Keratinocyte (primary cell): ENCODE results near the gene MICAL2. TPM values are rescaled to one million over a fixed set of nuclear protein-coding genes. Genes with fewer than 3 reads are reported as not detected.

Source experiments
- DNase-seq: peaks from one replicate; pipeline ENCODE4 v3.0.0-alpha.2; 2011; ENCODE audit warnings: low read depth, missing footprints, low spot score
- FAIRE-seq: peaks from 2 replicates; lab custom pipeline; 2011; peaks lifted over from hg19 to GRCh38; lab: Jason Lieb, UNC
- H2AFZ ChIP-seq: 2 replicates; pipeline ENCODE4 v1.6.0; 2012; ENCODE audit warnings: low read length, control low read depth, inconsistent platforms; ENCODE audit not compliant: control insufficient read depth
- H3K27ac ChIP-seq: 2 replicates; pipeline ENCODE4 v1.5.1; 2011; ENCODE audit warnings: low read length; ENCODE audit not compliant: control insufficient read depth, insufficient read depth
- H3K27me3 ChIP-seq: 3 replicates; pipeline ENCODE4 v1.6.0; 2011; ENCODE audit warnings: low read length; ENCODE audit not compliant: control insufficient read depth, insufficient read depth; ENCODE audit errors: extremely low read depth
- H3K36me3 ChIP-seq, 2 experiments: 2 replicates in 1 of 2; 3 replicates in 1 of 2; pipeline ENCODE4 v1.5.1; 2011; ENCODE audit warnings: low read length in 2 of 2, mild to moderate bottlenecking in 1 of 2; ENCODE audit not compliant: control insufficient read depth in 2 of 2, insufficient read depth in 2 of 2; ENCODE audit errors: extremely low read depth in 1 of 2
- H3K4me1 ChIP-seq: 3 replicates; pipeline ENCODE4 v1.5.1; 2011; ENCODE audit warnings: low read length; ENCODE audit not compliant: control insufficient read depth, insufficient read depth; ENCODE audit errors: extremely low read depth
- H3K4me2 ChIP-seq: 3 replicates; pipeline ENCODE4 v1.6.0; 2011; ENCODE audit warnings: low read depth, low read length; ENCODE audit not compliant: control insufficient read depth, insufficient read depth; ENCODE audit errors: extremely low read depth
- H3K4me3 ChIP-seq, 3 experiments: fragments of 200-600 bp in 1 of 3; sonication (generic) in 1 of 3; 2 replicates in 2 of 3; 3 replicates in 1 of 3; pipeline ENCODE4 v1.5.1; 2011 to 2016; ENCODE audit warnings: low read length in 3 of 3, mild to moderate bottlenecking in 3 of 3, control low read depth in 2 of 3, inconsistent platforms in 1 of 3, low read depth in 1 of 3, mixed read lengths in 1 of 3, mixed run types in 1 of 3, moderate library complexity in 1 of 3; ENCODE audit not compliant: control insufficient read depth in 2 of 3, insufficient read depth in 2 of 3; ENCODE audit errors: extremely low read depth in 1 of 3
- H3K79me2 ChIP-seq: 2 replicates; pipeline ENCODE4 v1.6.0; 2012; ENCODE audit warnings: low read length; ENCODE audit not compliant: control insufficient read depth, insufficient read depth
- H3K9ac ChIP-seq: 3 replicates; pipeline ENCODE4 v1.6.0; 2011; ENCODE audit warnings: low read length; ENCODE audit not compliant: control insufficient read depth, insufficient read depth; ENCODE audit errors: extremely low read depth
- H3K9me1 ChIP-seq: 3 replicates; pipeline ENCODE4 v1.6.0; 2011; ENCODE audit warnings: low read length; ENCODE audit not compliant: control insufficient read depth, insufficient read depth; ENCODE audit errors: extremely low read depth
- H3K9me3 ChIP-seq: 2 replicates; pipeline ENCODE4 v1.5.1; 2012; ENCODE audit warnings: low read depth, low read length; ENCODE audit not compliant: control insufficient read depth
- H4K20me1 ChIP-seq: 3 replicates; pipeline ENCODE4 v1.6.0; 2011; ENCODE audit warnings: low read length; ENCODE audit not compliant: control insufficient read depth, insufficient read depth; ENCODE audit errors: extremely low read depth
- EZH2 ChIP-seq: IDR thresholded peaks from one replicate; pipeline ENCODE4 v1.6.1; 2012; ENCODE audit warnings: inconsistent platforms, mild to moderate bottlenecking, low read length, moderate library complexity
- dilution Hi-C: fragments of 300-500 bp; cut with MboI; formaldehyde crosslinking; loops from one replicate; pipeline ENCODE4 v1.7.0; 2020; ENCODE audit warnings: low sequenced_read_pairs; ENCODE audit not compliant: extremely low pct_ligation_motif_present
- polyA plus RNA-seq, 5 experiments: library from polyadenylated mRNA; depleted of rRNA in 3 of 5; stranded (reverse) in 3 of 5; stranded (forward) in 1 of 5; unstranded in 1 of 5; fragments of >200 nt; gene quantifications; 1 replicate in 1 of 5; 2 replicates in 3 of 5; 3 replicates in 1 of 5; pipeline versions ENCODE4 v1.2.1 to v1.2.3, GENCODE V29; 2011 to 2012; ENCODE audit warnings: missing spikeins in 2 of 5, low read depth in 1 of 5, low replicate concordance in 1 of 5
- TF ChIP-seq, protein P1 (sequence below), 3 experiments: IDR thresholded peaks in 1 of 3; conservative IDR thresholded peaks in 1 of 3; optimal IDR thresholded peaks in 1 of 3; 2 replicates in 2 of 3; 3 replicates in 1 of 3; pipeline versions ENCODE3 to v1.5.1; 2011; ENCODE audit warnings: low read length in 3 of 3, mild to moderate bottlenecking in 3 of 3, moderate library complexity in 2 of 3, control low read depth in 1 of 3, inconsistent platforms in 1 of 3; ENCODE audit not compliant: insufficient read depth in 2 of 3; ENCODE audit errors: extremely low read depth in 1 of 3

Gene MICAL2
- polyA plus RNA-seq, 1 donor (not counting 4 experiments of a cell fraction or from before 2014, with no cell fraction given), result 83.9 TPM

DNA sequence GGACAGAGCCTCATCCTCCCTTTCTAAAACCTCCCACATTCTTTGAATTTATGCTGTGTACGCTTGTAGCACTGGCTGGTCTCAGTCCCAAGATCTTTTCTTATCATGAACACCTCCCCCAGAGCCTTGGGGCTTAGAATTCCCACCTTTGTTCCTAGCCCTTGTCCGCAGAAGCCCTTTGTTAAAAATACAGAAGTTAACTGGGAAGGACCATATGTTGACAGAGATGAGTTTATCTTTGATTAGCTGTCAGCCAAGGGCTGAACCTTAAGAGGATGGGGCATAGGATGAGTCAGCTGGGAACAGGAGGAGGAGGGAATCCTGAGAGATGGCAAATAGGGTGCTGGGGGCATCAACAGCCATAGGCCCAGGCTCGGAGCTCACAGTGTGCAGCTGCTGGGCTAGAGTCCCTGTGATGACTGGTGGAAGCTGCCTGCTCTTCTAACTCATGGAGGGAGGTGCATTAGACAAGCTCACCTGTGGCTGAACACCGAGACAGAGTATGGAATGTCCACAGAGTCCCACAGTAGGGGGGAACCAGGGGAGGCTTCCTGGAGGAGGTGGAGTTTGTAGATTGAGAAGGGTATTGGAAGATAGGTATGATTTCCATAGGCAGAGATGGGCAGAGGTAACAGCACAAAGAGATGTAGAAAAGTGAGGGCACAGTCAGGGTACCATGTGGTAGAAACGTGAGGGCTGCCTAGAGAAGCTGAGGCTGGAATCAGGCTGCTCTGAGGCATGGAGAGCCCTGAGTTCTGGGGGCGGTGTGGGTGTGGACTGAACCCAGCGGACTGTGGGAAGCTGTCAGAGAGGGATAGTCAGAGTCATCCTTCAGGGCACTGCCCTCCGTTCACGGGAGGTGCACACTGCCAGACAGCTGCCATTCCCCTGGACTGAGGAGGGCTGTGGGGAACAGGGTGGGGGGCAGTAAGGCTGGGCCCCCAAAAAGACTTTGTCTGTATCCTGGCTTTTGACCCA, 9.9 kb downstream of the MICAL2 start:
- no peak overlapping the region for H3K4me2 ChIP-seq
- dilution Hi-C loops, result no loop called here

DNA sequence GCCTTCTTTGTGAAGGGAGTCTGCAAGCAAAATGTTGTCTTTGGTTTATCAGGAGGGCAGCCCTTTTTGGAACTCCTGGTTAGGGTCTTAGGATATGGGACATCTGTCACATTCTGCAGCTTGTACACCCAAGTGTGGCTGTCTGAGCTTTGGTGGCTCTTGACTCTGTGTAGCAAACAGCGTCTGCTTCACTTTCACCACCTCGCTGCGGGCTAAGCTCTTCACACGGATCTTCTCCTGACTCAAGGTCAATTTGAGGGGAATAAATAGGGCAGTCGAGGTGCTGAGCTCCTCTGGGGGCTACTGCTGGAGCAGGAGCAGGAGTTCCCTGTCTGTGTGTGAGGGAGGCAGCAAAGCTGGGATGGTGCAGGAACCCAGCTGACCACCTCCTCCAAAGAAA, 10.6 kb downstream of the MICAL2 start:
- Histone ChIP-seq H3K4me1 (peaks cover 90% of the 10 kb centered on the region), H3K27ac (no peak overlapping the region), H3K9me3 (no peaks in the 10 kb centered on the region), H3K79me2 (peaks cover 96% of the 10 kb centered on the region), H4K20me1 (peaks cover 58% of the 10 kb centered on the region), H3K9me1 (peaks cover 33% of the 10 kb centered on the region), H3K36me3 (peaks cover 40 to 82% of the 10 kb centered on the region in 2 experiments), H3K27me3 (no peaks in the 10 kb centered on the region), H3K9ac (no peak overlapping the region), H3K4me3 (no peak overlapping the region), H3K4me2 (no peak overlapping the region), H2AFZ (no peak overlapping the region)
- DNase-seq (no peak), FAIRE-seq (no peak)
- TF ChIP-seq, protein P1, sequence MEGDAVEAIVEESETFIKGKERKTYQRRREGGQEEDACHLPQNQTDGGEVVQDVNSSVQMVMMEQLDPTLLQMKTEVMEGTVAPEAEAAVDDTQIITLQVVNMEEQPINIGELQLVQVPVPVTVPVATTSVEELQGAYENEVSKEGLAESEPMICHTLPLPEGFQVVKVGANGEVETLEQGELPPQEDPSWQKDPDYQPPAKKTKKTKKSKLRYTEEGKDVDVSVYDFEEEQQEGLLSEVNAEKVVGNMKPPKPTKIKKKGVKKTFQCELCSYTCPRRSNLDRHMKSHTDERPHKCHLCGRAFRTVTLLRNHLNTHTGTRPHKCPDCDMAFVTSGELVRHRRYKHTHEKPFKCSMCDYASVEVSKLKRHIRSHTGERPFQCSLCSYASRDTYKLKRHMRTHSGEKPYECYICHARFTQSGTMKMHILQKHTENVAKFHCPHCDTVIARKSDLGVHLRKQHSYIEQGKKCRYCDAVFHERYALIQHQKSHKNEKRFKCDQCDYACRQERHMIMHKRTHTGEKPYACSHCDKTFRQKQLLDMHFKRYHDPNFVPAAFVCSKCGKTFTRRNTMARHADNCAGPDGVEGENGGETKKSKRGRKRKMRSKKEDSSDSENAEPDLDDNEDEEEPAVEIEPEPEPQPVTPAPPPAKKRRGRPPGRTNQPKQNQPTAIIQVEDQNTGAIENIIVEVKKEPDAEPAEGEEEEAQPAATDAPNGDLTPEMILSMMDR (optimal IDR thresholded peaks at IDR 0.05 in 1 of 3, IDR thresholded peaks at IDR 0.05 in 1 of 3, conservative IDR thresholded peaks at IDR 0.05 in 1 of 3; ENCODE audit: extremely low read depth in 1 of 3, insufficient read depth in 2 of 3, low read length in 3 of 3), result no peak
- TF ChIP-seq EZH2, result no peak
- dilution Hi-C loops, result no loop called here

More for the DNA sequence above, 9.9 kb downstream of the MICAL2 start:
- peaks cover 40 to 85% of the 10 kb centered on the region in 2 experiments for H3K36me3 ChIP-seq
- H3K9me3 ChIP-seq, result no peaks in the 10 kb centered on the region
- peaks cover 84% of the 10 kb centered on the region for H3K4me1 ChIP-seq
- FAIRE-seq (no peak), DNase-seq (no peak)
- H3K4me3 ChIP-seq, result no peak overlapping the region
- H3K27me3 ChIP-seq, result no peaks in the 10 kb centered on the region
- peaks cover 32% of the 10 kb centered on the region for H3K9me1 ChIP-seq
- H4K20me1 ChIP-seq, result peaks cover 56% of the 10 kb centered on the region
- H3K9ac ChIP-seq, result peak overlapping the region; percentile 6
- no peak for TF ChIP-seq EZH2
- TF ChIP-seq, protein P1 (optimal IDR thresholded peaks at IDR 0.05 in 1 of 3, IDR thresholded peaks at IDR 0.05 in 1 of 3, conservative IDR thresholded peaks at IDR 0.05 in 1 of 3; ENCODE audit: extremely low read depth in 1 of 3, insufficient read depth in 2 of 3, low read length in 3 of 3), result no peak
- no peak overlapping the region for H2AFZ ChIP-seq
- peaks cover 98% of the 10 kb centered on the region for H3K79me2 ChIP-seq
- H3K27ac ChIP-seq, result peak overlapping the region; percentile 10
